ENCODE measurements around the gene P2RY12. TPM values are rescaled to one million over a fixed set of nuclear protein-coding genes. Genes with fewer than 3 reads are reported as not detected.

The P2RY12 gene
- polyA plus RNA-seq, 2 of the 4 experiments (the other 2 are of a cell fraction): not detected

GRCh38 chr3:151362751-151363174 lies 21.8 kb downstream of the P2RY12 start (continued):
- no peak for TF ChIP-seq KDM1A (IDR thresholded peaks at IDR 0.05; ENCODE audit: low read depth)
- TF ChIP-seq ZC3H11A (IDR thresholded peaks at IDR 0.05): no peak
- no peak for TF ChIP-seq CEBPB (IDR thresholded peaks at IDR 0.05)

- ATAC-seq (no peak), DNase-seq (ENCODE audit: low read depth in 1 of 2, low spot score in 1 of 2) (no peak), FAIRE-seq (no peak)
- H3K4me1 ChIP-seq: no peaks in the 10 kb centered on the region
- ChIA-PET POLR2A (no interaction called here), CTCF (interaction anchor here (1.0 kb wide), 1 partner anchor 31 kb away, joined by 3 read pairs; no protein-coding TSS in a partner anchor)
- no peaks in the 10 kb centered on the region for H3K9me3 ChIP-seq
- TF ChIP-seq E2F6 (IDR thresholded peaks at IDR 0.05; ENCODE audit: borderline replicate concordance, low read depth) (no peak), ATOH8 (CRISPR knock-in tag; IDR thresholded peaks at IDR 0.05; ENCODE audit: low read depth) (no peak), USF2 (IDR thresholded peaks at IDR 0.05) (no peak), NR3C1 (IDR thresholded peaks at IDR 0.05) (no peak), KDM1A (IDR thresholded peaks at IDR 0.05; ENCODE audit: low read depth) (no peak), ELK1 (IDR thresholded peaks at IDR 0.05; ENCODE audit: low read depth, low read length) (no peak), RNF2 (IDR thresholded peaks at IDR 0.05; ENCODE audit: borderline replicate concordance, low read depth) (no peak), HMGXB4 (CRISPR knock-in tag; IDR thresholded peaks at IDR 0.05; ENCODE audit: borderline replicate concordance) (no peak), CEBPB (IDR thresholded peaks at IDR 0.05) (no peak), MAX (IDR thresholded peaks at IDR 0.05) (no peak), MAZ (IDR thresholded peaks at IDR 0.05; ENCODE audit: borderline replicate concordance, low read depth, low read length) (no peak), HOXB13 (CRISPR knock-in tag; IDR thresholded peaks at IDR 0.05; ENCODE audit: low read depth) (no peak), BHLHE40 (IDR thresholded peaks at IDR 0.05; ENCODE audit: low read depth, low read length) (no peak), HOXA7 (CRISPR knock-in tag; IDR thresholded peaks at IDR 0.05) (no peak), BCL3 (IDR thresholded peaks at IDR 0.05) (no peak), RFX5 (IDR thresholded peaks at IDR 0.05) (no peak), PBX3 (IDR thresholded peaks at IDR 0.05) (no peak), JUNB (IDR thresholded peaks at IDR 0.05) (no peak)
- no peak overlapping the region for H3K4me3 ChIP-seq
- no peak overlapping the region for H3K27ac ChIP-seq
- no peak overlapping the region for H3K4me2 ChIP-seq
- WGBS (ENCODE audit: missing lambda C conversion rate): 68% methylated on average over 2 of the region's 2 CpGs
Measured at GRCh38 chr3:151357463-151357850, 27.1 kb downstream of the P2RY12 start.
